Fibroblast of upper back skin (primary cell): ENCODE measurements around the gene P3R3URF.

Experiments
- DNase-seq: peaks from one replicate; pipeline ENCODE4 v3.0.0-alpha.2; 2013

Gene P3R3URF

DNA sequence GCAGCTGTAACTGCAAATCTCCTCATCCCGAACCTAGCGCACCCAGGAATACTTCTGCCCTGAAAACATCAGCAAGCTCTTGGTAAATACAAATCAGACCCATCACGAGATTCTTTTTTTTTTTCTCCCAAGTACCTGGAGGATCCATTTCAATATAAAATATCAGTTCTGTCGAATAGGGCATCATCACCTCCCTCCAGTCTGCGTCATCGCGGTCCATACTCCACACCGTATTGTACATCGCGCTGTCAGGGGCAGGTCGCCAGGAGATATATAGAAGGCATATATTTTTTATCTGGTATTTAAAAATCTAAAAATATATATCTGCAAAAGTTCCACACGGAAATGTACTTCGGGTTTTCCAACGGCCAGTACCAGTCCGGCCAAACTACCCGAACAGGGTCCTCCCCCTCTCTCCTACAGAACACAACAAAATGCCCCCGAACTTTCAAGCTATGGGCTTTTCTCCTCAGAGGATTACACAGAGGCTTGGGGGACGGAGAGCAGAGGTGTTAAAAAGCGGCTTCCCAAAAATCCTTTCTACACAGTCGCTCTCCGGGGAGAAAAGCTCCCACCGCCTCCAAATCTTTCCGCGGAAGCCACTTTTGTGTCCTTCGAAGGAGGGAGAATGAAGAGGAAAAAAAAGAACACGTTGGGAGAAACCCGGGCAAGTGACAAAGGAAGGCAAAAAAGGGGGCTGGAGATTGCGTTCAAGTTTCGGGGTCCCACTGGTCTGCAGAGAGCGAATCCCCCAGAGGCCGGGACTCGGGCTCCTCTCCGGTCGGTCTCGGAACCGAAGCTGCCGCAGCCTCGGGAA is 44.4 kb downstream of the P3R3URF start:
- peak; percentile 21 for DNase-seq

DNA sequence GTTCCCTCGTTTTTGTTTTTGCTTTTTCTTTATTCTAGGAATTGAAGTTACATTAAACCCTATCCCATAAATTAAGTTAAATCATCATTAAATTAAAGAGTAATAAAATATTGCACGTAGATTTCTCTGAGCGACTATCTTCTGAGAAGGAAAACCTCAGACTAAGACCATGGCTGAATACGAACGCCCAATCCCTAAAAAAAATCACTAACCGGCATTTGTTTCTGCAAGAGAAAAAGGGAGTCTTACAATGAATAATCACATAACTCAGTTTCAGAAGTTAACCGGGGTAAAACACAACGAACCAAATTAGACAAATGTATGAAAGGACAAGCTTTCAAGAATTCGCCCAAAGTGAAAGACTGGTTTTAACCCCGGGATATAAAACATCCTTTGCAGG is 45.2 kb downstream of the P3R3URF start:
- DNase-seq, result no peak

DNA sequence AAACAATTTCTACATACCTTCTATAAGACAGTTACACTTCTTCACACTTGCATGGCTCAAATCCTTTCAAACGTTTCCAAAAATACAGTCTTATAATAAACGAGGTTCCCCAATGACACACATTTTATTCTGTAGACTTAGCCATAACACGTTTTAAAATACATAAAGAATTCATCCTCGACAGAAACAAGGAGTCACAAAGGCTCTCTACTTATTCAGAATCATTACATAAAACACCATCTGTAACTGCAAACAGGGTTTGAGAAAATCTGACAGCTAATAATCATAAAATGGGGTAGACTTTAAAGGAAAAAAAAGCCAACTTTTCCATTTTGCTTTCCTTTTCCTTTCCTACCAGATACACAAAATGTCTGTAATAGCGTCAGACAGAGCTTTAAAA is 45.7 kb downstream of the P3R3URF start:
- no peak for DNase-seq

DNA sequence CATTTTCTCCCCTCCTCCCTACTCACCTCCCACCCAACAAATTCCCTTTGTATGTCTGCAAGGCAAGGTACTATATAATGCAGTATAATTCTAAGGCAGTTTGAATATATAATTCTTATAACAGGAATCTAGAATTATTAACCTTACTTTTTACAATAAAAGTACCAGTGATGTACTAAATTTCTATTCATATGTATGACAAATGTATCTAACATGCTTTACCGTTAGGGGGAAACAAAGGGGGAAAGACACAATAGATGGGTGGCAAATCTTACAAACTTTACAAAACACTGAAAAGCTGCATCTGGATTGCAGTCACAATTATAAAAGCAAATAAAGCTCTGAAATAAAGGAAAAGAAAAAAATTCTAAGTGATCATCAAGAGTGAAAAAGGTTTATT is 46.2 kb downstream of the P3R3URF start:
- DNase-seq, result no peak

DNA sequence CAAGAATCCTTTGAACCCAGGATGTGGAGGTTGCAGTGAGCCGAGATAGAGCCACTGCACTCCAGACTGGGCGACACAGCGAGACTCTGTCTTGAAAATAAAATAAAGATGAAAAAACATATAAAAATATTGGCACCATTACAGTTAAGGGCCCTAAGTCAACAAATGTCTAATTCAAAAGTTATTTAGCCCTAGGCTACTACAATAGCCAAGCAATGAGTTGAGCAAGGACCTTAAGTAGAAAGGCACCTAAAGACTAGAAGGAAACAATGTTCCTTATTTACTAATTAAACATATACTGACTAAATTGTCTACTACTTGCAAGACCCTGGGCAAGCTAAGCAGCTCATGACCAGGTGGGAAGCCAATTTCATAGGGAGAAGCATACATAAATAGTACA is 47.9 kb downstream of the P3R3URF start:
- no peak for DNase-seq
